Neural progenitor cell (in vitro differentiated cells): ENCODE measurements around the gene TLR8.

ENCODE experiments used
- CTCF ChIP-seq: fragments of 200-600 bp; sonication (generic); IDR thresholded peaks from 2 replicates; pipeline ENCODE4 v1.5.1; 2017; ENCODE audit warnings: antibody characterized with exemption, mild to moderate bottlenecking
- EZH2 ChIP-seq: fragments of 200-600 bp; sonication (generic); IDR thresholded peaks from 2 replicates; pipeline ENCODE4 v1.6.1; 2017; ENCODE audit warnings: antibody characterized with exemption, mild to moderate bottlenecking, moderate library complexity
- EZH2phosphoT487 ChIP-seq: fragments of 200-600 bp; sonication (generic); IDR thresholded peaks from 2 replicates; pipeline ENCODE4 v1.6.1; 2017; ENCODE audit warnings: antibody characterized with exemption

- no peak for TF ChIP-seq EZH2
- no peak for TF ChIP-seq CTCF
- TF ChIP-seq EZH2phosphoT487: no peak
Observed at GRCh38 chrX:12934850-12935249, 28.4 kb downstream of the TLR8 start.
